Esophagus (tissue), 2 donors: ENCODE data around the gene TMEM151B. TPM values are rescaled to one million over a fixed set of nuclear protein-coding genes. Genes with fewer than 3 reads are reported as not detected.

Experiments
- H3K27ac ChIP-seq, 2 donors: one replicate each; pipeline ENCODE4 v1.5.1; 2013; ENCODE audit warnings: low read depth in 2 of 2, mild to moderate bottlenecking in 2 of 2, inconsistent platforms in 1 of 2, low read length in 1 of 2, moderate library complexity in 1 of 2
- H3K27me3 ChIP-seq, 2 donors: one replicate each; pipeline ENCODE4 v1.6.1; 2013; ENCODE audit warnings: low read length in 2 of 2, control low read depth in 1 of 2, mild to moderate bottlenecking in 1 of 2; ENCODE audit not compliant: insufficient read depth in 2 of 2, control insufficient read depth in 1 of 2
- H3K36me3 ChIP-seq, 2 donors: one replicate each; pipeline ENCODE4 v1.6.1; 2013; ENCODE audit warnings: low read length in 1 of 2; ENCODE audit not compliant: control insufficient read depth in 2 of 2, insufficient read depth in 2 of 2
- H3K4me1 ChIP-seq, 2 donors: one replicate each; pipeline ENCODE4 v1.6.1; 2013; ENCODE audit warnings: low read length in 1 of 2; ENCODE audit not compliant: control insufficient read depth in 2 of 2, insufficient read depth in 2 of 2
- H3K4me3 ChIP-seq, 2 donors: one replicate each; pipeline ENCODE4 v1.5.1; 2013; ENCODE audit warnings: low read length in 2 of 2, mild to moderate bottlenecking in 2 of 2, low read depth in 1 of 2, moderate library complexity in 1 of 2
- H3K9me3 ChIP-seq, 2 donors: one replicate each; pipeline ENCODE4 v1.6.1; 2013; ENCODE audit warnings: mild to moderate bottlenecking in 2 of 2, low read depth in 1 of 2, low read length in 1 of 2, moderate library complexity in 1 of 2; ENCODE audit not compliant: control insufficient read depth in 2 of 2, insufficient read depth in 1 of 2
- WGBS, 2 donors: extraction: QIAGEN DNeasy Blood & Tissue Kit; methylation state at CpG; one replicate each; pipeline ENCODE4 v1.1.7; 2013; 5-methylcytosine and 5-hydroxymethylcytosine counted together
- polyA plus RNA-seq, 2 donors: library from polyadenylated mRNA; stranded (reverse); fragments of 200-250 nt; gene quantifications; one replicate each; pipeline ENCODE4 v1.2.3, GENCODE V29; 2013
- donor health status: healthy with polysubstance abuse.
- donor health status: Bipolar disorder and iron deficiency.

Gene TMEM151B
- polyA plus RNA-seq, 2 donors, result 0.06 TPM; not detected in 1

GRCh38 chr6:44264154-44265006 is 5.9 kb upstream of the TMEM151B start:
- H3K4me1 ChIP-seq, result peaks cover 7 to 22% of the 10 kb centered on the region in 2 donors
- H3K27ac ChIP-seq, result peak overlapping the region; percentile 60 to 71
- H3K4me3 ChIP-seq, result peak overlapping the region; percentile 68 to 72
- H3K36me3 ChIP-seq, result peaks cover 0 to 12% of the 10 kb centered on the region in 2 donors
- no peaks in the 10 kb centered on the region for H3K9me3 ChIP-seq
- 5 to 7% methylated on average over 13 of the region's 13 CpGs for WGBS, 2 donors
- no peaks in the 10 kb centered on the region for H3K27me3 ChIP-seq

GRCh38 chr6:44265007-44265721 is 5.1 kb upstream of the TMEM151B start, which contains the start of gene NFKBIE:
NFKBIE (minus strand) TSS chr6:44265551; CDS start chr6:44265346, 205 bp downstream.
- peaks cover 0 to 7% of the 10 kb centered on the region in 2 donors for H3K36me3 ChIP-seq
- H3K27me3 ChIP-seq, result peaks cover 0 to 3% of the 10 kb centered on the region in 2 donors
- peak within 1 kb of the TSS; percentile 68 to 72 for H3K4me3 ChIP-seq
- peak within 1 kb of the TSS; percentile 60 to 71 for H3K27ac ChIP-seq
- peaks cover 7 to 22% of the 10 kb centered on the region in 2 donors for H3K4me1 ChIP-seq
- WGBS, 2 donors, result 0 to 1% methylated on average over 55 to 72 of the region's 72 CpGs
- H3K9me3 ChIP-seq, result no peaks in the 10 kb centered on the region

GRCh38 chr6:44265722-44266233 is 4.5 kb upstream of the TMEM151B start:
- Histone ChIP-seq H3K27ac (no peak overlapping the region), H3K9me3 (no peaks in the 10 kb centered on the region), H3K4me3 (peak overlapping the region in 1 of 2 donors; percentile 68), H3K27me3 (peaks cover 0 to 7% of the 10 kb centered on the region in 2 donors), H3K36me3 (peaks cover 0 to 4% of the 10 kb centered on the region in 2 donors), H3K4me1 (peaks cover 7 to 22% of the 10 kb centered on the region in 2 donors)
- WGBS, 2 donors, result 63% methylated on average over 17 of the region's 17 CpGs

- Histone ChIP-seq H3K36me3 (peaks cover 0 to 4% of the 10 kb centered on the region in 2 donors), H3K27me3 (peaks cover 0 to 9% of the 10 kb centered on the region in 2 donors), H3K9me3 (no peaks in the 10 kb centered on the region), H3K27ac (no peak overlapping the region), H3K4me1 (peaks cover 7 to 22% of the 10 kb centered on the region in 2 donors), H3K4me3 (no peak overlapping the region)
- 79 to 80% methylated on average over 3 of the region's 3 CpGs for WGBS, 2 donors
These were observed 3.9 kb upstream of the TMEM151B start for GRCh38 chr6:44266347-44266746.

GRCh38 chr6:44267252-44267651 is 3.0 kb upstream of the TMEM151B start:
- Histone ChIP-seq H3K36me3 (peaks cover 0 to under 1% of the 10 kb centered on the region in 2 donors), H3K4me1 (peaks cover 7 to 22% of the 10 kb centered on the region in 2 donors), H3K4me3 (no peak overlapping the region), H3K27ac (no peak overlapping the region), H3K9me3 (no peaks in the 10 kb centered on the region), H3K27me3 (peaks cover 0 to 10% of the 10 kb centered on the region in 2 donors)
- 72 to 74% methylated on average over 10 of the region's 10 CpGs for WGBS, 2 donors

GRCh38 chr6:44268095-44268628 is 2.1 kb upstream of the TMEM151B start:
- Histone ChIP-seq H3K27me3 (peaks cover 0 to 12% of the 10 kb centered on the region in 2 donors), H3K36me3 (no peaks in the 10 kb centered on the region), H3K9me3 (no peaks in the 10 kb centered on the region), H3K27ac (no peak overlapping the region), H3K4me1 (peaks cover 6 to 13% of the 10 kb centered on the region in 2 donors), H3K4me3 (no peak overlapping the region)
- WGBS, 2 donors, result 22 to 27% methylated on average over 5 of the region's 5 CpGs

GRCh38 chr6:44269178-44269920 is 901 bp upstream of the TMEM151B start:
- peaks cover 0 to 12% of the 10 kb centered on the region in 2 donors for H3K27me3 ChIP-seq
- WGBS, 2 donors, result 59 to 77% methylated on average over 1 of the region's 1 CpG
- H3K36me3 ChIP-seq, result no peaks in the 10 kb centered on the region

GRCh38 chr6:44270526-44271405 is 516 bp downstream of the TMEM151B start:
- peaks cover 0 to 1% of the 10 kb centered on the region in 2 donors for H3K4me1 ChIP-seq
- no peak overlapping the region for H3K27ac ChIP-seq
- H3K27me3 ChIP-seq, result peaks cover 0 to 12% of the 10 kb centered on the region in 2 donors
- H3K9me3 ChIP-seq, result no peaks in the 10 kb centered on the region
- H3K36me3 ChIP-seq, result no peaks in the 10 kb centered on the region
- H3K4me3 ChIP-seq, result peak overlapping the region in 1 of 2 donors; percentile 49
- WGBS, 2 donors, result 2% methylated on average over 25 to 88 of the region's 90 CpGs

More at GRCh38 chr6:44269178-44269920, 901 bp upstream of the TMEM151B start:
- H3K4me3 ChIP-seq, result no peak overlapping the region
- no peaks in the 10 kb centered on the region for H3K9me3 ChIP-seq
- peaks cover 0 to 1% of the 10 kb centered on the region in 2 donors for H3K4me1 ChIP-seq
- H3K27ac ChIP-seq, result no peak overlapping the region
